Smooth muscle cell of the brain vasculature (primary cell): ENCODE measurements around the gene AMIGO3.
"Not testable (repeated sequence)": the region's sequence is repeated elsewhere in the genome, so short reads cannot be mapped to it uniquely, and the experiment has no call there.

ENCODE experiments used
- DNase-seq: peaks from one replicate; pipeline ENCODE4 v3.0.0-alpha.2; 2012; ENCODE audit warnings: low read depth, low spot score

Gene AMIGO3

DNA sequence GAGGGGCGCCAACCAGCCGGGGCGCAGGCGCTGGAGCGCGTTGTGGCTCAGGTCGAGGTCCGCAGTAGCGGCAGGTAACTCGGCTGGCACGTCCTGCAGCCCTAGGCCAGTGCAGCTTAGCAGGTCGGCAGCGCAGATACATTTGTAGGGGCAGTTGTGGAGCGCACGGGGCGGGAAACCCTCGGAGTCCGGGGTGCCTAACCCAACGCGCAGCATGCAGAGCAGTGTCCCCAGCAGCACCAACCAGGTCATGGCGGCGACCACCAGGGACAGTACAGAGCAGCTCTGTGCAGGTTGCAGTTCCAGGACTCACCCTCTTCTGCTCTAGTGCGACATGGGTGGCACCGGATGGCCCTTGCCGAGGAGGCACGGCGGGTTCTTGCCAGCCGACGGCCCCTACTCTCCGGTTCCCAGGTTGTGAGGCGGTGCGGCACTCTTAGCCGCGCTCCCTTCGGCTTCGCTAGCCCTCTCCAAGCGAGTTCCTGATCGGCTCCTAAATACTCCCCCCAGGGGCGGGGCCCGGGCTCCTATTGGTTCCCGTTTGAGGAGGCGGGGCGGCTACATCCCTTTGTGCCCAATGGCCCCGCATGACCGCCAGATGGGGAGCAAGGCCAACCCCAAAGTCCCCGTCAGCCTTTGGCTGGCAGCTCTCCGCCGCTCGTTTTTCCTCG lies at the start of gene AMIGO3:
TSS of gene AMIGO3 (minus strand) at position 471 of the 671 bp plus-strand sequence. CDS start at position 252, 219 bp downstream.
- peak; percentile 79 for DNase-seq

DNA sequence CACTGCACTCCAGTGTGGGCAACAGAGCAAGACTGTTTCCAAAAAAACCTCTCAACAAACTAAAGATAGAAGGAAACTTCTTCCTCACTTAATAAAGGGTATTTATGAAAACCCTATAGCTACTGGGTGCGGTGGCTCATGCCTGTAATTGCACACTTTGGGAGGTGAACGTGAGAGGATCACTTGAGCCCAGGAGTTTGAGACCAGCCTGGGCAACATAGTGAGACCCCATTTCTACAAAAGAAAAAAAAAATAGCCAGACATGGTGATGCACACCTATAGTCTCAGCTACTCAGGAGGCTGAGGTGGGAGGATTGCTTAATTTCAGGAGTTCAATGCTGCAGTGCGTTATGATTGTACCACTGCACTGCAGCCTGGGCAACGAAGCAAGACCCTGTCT lies 44.5 kb upstream of the AMIGO3 start:
- DNase-seq: no peak

DNA sequence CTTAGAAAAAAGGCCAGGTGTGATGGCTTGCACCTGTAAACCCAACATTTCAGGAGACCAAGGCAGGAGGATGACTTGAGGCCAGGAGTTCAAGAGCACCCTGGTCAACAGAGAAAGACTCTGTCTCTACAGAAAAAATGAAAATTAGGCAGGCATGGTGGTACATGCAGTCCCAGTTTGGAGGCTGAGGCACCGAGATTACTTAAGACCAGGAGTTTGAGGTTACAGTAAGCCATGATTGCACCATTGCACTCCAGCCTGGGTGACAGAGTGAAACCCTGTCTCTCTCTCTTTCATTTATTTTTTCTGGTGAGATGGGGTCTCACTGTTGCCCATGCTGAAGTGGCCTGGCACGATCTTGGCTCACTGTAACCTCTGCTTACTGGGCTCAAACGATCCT lies 42.2 kb upstream of the AMIGO3 start:
- DNase-seq: no peak

DNA sequence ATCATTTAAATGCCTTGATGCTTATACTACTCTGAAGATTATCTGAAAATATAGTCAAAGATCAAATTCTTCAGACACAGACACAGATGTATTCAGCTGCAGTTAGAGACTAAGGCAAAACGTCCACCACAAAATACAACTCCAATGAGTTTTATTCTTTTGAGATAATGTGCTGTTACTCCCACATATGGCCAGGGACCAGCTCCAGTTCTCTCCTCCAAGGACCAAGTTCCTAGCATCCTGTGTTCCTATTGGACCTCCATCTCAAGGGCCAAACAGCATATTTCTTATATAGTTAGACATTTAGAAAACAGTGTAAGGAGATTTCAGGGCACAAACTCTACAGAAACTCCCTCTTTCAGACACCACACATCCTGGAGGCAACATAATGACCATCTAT lies 39.7 kb upstream of the AMIGO3 start:
- DNase-seq: no peak

DNA sequence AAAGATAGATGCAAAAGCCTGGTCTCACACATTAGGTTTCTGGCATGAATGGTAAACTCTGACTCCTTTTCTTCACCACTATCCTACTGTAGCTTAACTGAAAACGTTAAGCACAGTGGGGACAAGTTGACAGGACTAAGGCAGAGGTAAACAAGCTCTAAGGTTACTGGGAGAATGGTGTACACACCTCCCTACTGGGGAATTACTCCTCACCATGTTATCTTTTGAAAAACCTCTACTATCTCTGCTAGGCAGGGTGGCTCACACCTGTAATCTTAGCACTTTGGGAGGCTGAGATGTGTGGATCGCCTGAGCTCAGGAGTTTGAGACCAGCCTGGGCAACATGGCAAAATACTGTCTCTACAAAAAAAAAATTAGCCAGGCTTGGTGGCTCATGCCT lies 37.7 kb upstream of the AMIGO3 start:
- no peak for DNase-seq

- no peak for DNase-seq
Observed at GRCh38 chr3:49756036-49756435, 36.6 kb upstream of the AMIGO3 start.

GRCh38 chr3:49754536-49754935 lies 35.1 kb upstream of the AMIGO3 start:
- no peak for DNase-seq

DNA sequence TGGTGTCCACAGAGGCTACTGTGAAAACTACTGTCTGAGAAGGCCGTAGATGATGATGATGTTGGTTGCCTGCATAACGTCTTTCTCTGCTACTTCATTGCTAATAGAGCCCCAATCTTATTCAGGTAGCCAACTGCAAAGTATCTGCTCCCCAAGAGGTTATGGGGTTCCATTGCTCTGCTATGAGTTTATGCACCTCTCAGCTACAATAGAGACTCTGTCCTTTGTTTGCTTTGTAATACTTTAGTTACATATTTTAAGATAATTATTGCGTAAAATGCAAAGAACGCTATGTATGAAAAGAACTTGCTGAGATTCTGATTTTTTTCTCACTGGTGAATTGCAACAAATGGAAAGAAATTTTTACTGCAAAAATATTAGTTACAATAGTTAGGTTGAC lies 32.0 kb upstream of the AMIGO3 start:
- no peak for DNase-seq

DNA sequence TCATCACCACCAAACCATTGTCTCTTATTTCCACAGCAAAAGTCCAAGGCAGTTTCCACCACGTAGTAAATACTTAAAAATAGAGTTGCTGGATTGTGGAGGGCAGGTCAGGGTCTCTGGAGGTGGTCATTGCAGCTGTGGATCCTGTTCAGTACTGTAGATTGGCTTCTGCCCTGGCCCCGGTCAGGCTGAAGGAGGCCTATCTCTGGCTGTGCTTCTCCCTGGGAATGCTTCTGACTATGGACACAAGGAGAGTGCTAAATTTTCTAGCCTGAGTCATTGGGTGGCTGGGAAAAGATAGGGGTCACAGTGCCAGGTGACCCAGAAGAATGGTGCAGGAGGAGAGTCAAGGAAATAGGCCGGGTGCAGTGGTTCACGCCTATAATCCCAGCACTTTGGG lies 30.6 kb upstream of the AMIGO3 start:
- no peak for DNase-seq

DNA sequence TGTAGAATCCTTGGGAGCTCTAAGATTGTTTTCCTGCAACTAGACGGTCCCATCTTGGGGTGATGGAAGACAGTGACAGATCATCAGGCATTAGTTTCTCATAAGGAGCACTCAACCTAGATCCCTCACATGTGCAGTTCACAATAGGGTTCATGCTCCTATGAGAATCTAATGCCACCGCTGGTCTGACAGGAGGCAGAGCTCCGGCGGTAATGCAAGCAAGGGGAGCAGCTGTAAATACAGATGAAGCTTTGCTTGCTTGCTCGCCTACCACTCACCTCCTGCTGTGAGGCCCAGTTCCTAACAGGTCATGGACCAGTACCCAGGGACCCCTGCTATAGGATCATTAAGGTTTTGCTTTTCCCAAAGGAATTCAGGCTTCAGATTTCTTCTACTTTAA lies 29.4 kb upstream of the AMIGO3 start:
- DNase-seq: not testable (repeated sequence)

GRCh38 chr3:49747792-49748480 lies 28.5 kb upstream of the AMIGO3 start:
- no peak for DNase-seq

GRCh38 chr3:49745986-49746385 lies 26.5 kb upstream of the AMIGO3 start:
- no peak for DNase-seq

- DNase-seq: no peak
Observed at GRCh38 chr3:49740427-49740826, 20.9 kb upstream of the AMIGO3 start.

DNA sequence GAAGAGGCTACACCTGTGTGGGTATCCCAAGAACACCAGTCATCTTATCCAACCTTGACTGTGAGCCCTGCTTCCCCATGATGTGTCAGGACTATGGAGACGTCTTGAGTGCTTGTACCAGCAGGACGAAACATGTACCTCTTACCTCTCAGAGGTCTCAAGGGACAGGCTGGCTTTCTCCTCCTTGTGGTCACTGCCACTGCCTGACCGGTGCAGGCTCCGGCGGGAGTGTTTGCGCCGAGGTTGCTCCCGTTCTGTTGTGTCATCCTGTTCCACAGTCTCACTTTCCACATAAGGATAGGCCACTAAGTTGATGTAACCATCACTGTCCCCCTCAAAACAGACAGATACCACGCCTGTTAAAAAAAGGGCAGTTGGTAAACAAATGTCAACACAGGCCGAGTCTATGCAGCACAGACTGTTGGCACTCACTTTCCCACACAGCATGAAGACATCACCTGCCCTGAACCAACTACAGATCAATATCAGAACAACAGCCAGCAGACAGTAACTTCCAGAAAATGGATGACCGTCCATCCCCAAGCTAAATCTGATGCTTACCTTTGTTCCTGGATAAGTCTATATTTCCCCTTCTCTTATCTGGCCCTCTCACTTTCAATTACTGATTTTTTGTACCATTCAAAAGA lies 18.7 kb upstream of the AMIGO3 start:
- no peak for DNase-seq

DNA sequence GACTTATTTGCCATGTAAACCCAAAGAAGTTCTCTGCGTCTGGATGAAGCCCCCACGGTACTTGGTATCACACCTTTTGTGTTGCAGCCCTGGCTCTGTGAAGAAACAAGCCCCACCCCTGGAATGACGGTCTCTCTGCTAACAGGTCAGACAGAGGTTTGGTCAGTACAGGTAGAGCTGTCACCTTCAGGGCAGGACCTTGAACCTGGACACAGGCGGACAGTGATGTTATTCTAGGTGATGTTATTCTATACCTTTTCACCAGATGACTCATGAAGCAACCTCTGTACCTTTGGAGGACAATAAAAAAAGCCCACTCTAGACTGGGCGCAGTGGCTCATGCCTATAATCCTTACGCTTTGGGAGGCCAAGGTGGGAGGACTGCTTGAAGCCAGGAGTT lies 15.3 kb upstream of the AMIGO3 start:
- DNase-seq: no peak

DNA sequence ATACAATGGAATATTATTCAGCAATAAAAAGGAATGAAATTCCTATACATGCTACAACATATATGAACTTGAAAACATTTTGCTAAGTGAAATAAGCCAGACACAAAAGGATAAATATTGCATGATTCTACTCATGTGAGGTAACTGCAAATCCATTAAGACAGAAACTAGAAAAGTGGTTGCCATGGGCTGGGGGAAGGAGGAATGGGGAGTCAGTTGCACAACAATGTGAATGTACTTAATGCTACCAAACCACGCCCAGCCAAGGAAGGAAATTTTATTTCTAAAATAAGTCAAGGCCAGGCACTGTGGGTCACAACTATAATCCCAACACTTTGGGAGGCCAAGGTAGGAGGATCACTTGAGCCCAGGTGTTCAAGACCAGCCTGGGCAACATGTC lies 14.1 kb upstream of the AMIGO3 start:
- no peak for DNase-seq

- DNase-seq: no peak
Observed at GRCh38 chr3:49732597-49732996, 13.1 kb upstream of the AMIGO3 start.

DNA sequence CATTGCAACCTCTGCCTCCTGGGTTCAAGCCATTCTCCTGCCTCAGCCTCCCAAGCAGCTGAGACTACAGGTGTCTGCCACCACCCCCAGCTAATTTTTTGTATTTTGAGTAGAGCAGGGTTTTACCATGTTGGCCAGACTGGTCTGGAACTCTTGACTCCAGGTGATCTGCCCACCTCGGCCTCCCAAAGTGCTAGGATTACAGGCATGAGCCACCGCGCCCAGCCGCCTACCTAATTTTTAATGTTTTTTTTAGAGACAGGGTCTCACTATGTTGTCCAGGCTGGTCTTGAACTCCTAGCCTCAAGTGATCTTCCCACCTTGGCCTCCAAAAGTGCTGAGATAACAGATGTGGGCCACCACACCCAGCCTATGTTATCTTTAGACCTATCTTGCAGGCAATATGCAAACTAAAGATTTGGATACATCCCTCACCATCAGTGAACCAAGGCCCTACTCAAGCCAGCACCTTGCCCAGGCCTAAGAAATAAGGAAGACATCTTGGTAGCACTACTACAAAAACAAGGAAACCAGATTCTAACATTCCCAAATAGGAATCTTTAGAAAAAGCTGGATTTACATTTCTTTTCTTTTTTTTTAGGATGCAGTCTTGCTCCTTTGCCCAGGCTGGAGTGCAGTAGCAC lies 10.6 kb upstream of the AMIGO3 start:
- DNase-seq: no peak

DNA sequence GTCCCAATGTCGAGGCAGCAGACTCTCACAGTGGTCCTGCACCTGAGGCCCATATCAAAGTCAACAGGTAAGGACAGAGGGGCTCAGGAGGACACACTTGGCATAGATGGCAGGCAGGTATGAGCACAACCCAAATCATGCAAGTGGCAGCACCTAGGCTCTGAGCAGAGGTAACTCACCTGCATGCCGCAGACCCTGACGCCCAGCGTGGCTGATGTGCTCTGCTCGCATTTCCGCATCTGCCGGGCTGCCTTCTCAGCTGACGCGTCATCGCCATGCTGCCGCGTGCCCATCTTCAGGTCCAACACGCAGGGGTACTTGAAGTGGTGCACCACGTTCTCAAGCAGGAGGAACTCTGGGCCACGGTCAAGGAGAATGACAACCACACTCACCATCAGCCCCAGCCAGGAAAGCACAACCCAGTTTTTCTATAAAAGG lies 8.5 kb upstream of the AMIGO3 start:
- no peak for DNase-seq

GRCh38 chr3:49727154-49727923 lies 7.9 kb upstream of the AMIGO3 start:
- no peak for DNase-seq

DNA sequence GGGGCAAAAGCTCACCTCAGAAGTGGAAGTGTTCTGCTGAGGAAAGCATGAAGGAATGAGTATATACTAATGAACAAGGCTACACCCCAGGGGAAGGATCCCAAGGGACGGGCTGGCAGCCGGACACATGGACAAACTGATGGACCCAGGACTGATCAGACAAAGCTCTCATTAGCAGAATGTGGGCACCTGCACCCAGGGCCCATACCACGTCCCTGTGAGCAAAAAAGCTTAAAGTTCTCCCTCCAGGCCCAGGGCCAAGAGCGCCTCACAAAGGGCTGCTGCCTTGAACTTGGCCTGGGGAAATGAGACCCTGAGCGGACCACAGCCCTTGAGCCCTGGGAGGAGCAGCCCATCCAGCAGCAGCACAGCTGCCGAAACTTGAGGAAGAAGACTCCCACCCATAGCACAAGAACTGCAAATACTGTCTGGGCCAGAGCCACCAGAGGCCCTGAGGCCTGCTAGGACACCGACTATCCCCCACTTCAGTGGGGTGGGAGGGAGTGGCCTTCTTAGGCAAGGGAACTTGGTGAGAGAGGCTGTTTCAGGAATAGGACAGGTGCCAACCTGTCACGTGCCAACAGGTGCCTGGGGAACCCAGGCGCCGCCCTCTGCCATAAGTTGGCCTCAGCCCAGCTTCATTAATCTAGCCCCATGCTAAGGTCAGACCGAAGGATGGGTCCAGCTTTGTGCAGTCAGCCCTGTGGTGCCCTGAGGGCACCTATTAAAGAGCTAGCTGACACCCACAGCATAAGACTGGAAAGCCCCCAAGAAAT lies 6.6 kb upstream of the AMIGO3 start:
- DNase-seq: no peak
